Thyroid gland (tissue), 4 donors: Measurements from ENCODE around the gene HAS3. TPM values are rescaled to one million over a fixed set of nuclear protein-coding genes. Genes with fewer than 3 reads are reported as not detected.

ENCODE experiments used
- DNase-seq, 2 donors: peaks; one replicate each; pipeline ENCODE4 v3.0.0-alpha.2; 2019
- H3K27ac ChIP-seq, 3 donors: fragments of 200-600 bp; sonication (generic); 1 replicate in 2 of 3; 2 replicates in 1 of 3; pipeline ENCODE4 v1.5.1; 2016 to 2019; ENCODE audit warnings: mild to moderate bottlenecking in 1 of 3, moderate library complexity in 1 of 3
- H3K27me3 ChIP-seq: fragments of 200-600 bp; sonication (generic); one replicate; pipeline ENCODE4 v1.5.1; 2019
- H3K36me3 ChIP-seq, 2 donors: fragments of 200-600 bp; sonication (generic); one replicate each; pipeline ENCODE4 v1.5.1; 2016 to 2019
- H3K4me1 ChIP-seq, 2 donors: fragments of 200-600 bp; sonication (generic); one replicate each; pipeline ENCODE4 v1.5.1; 2017 to 2019
- H3K4me3 ChIP-seq, 3 donors: fragments of 200-600 bp; sonication (generic); replicated peaks in 1 of 3; 1 replicate in 2 of 3; 2 replicates in 1 of 3; pipeline ENCODE4 v1.5.1; 2016; ENCODE audit warnings: mild to moderate bottlenecking in 1 of 3
- H3K9me3 ChIP-seq: fragments of 200-600 bp; sonication (generic); one replicate; pipeline ENCODE4 v1.5.1; 2017
- POLR2A ChIP-seq, 2 donors: fragments of 450-650 bp; IDR thresholded peaks; one replicate each; pipeline ENCODE4 v1.6.1; 2017; ENCODE audit warnings: antibody characterized with exemption in 2 of 2, mild to moderate bottlenecking in 2 of 2, moderate library complexity in 1 of 2
- WGBS, 2 donors: methylation state at CpG; one replicate each; pipeline ENCODE4 v1.1.5; 2017; 5-methylcytosine and 5-hydroxymethylcytosine counted together
- intact Hi-C: fragments of 100-400 bp; cut with DNase I; formaldehyde crosslinking; loops from one replicate; pipeline ENCODE4 v1.15.1; 2023
- total RNA-seq, 4 donors: library from RNA; depleted of rRNA; stranded (reverse); fragments of >200 nt; gene quantifications; one replicate each; pipeline ENCODE4 v1.2.3, GENCODE V29; 2016
- TF ChIP-seq, protein P1 (sequence below), 6 experiments: fragments of 200-600 bp in 3 of 6; fragments of 450-650 bp in 3 of 6; sonication (generic) in 3 of 6; IDR thresholded peaks; one replicate each; pipeline ENCODE4 v1.5.1; 2016 to 2019; ENCODE audit warnings: antibody characterized with exemption in 6 of 6, mild to moderate bottlenecking in 2 of 6, inconsistent platforms in 1 of 6, moderate library complexity in 1 of 6

Gene HAS3
- total RNA-seq, 4 donors from 2014 or later: 3.5 to 9.1 (median 7.5) TPM

DNA sequence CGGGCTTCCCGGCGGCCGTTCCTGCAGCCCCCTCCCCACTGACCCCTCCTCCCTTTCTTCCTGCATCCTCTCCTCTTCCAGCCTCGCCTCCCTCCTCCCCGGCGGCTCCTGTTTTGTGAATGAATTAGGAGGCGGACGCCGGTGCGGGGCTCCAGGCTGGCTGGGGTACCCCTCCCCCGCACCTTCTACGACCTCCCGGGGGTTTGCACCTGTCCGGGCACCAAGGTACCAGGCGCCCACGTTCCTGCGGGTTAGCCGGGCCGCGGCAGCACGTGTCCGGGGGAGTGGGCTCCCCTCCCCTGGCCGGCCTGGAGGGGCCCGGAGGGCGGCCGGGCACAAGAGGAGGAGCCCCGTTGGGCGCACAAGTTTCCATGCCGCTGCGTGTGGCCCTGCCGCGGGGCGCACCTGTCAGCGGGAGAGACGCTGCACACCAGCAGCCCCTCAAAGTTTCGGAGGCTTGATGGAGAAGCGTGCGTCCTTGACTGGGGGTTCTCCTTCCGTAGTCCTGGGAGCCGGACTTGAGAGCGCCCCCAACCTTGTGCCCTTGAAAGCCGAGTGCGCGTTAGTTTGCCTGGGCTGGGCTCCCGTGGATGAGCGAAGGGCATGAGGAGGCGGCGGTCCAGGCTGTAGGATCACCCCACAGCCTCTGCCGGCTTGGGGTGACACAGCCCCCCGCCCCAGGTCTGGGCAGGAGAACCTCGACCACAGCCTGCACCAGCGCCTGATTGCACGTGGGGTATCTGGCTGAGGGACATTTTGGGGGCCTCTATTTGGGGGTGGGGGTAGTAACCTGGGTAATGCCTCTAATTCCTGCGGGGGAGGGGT is 1.2 kb downstream of the HAS3 start:
- Histone ChIP-seq H3K27ac (peak overlapping the region in 2 of 3 donors; percentile 28 to 60), H3K36me3 (peaks cover 0 to 6% of the 10 kb centered on the region in 2 donors), H3K9me3 (no peaks in the 10 kb centered on the region), H3K4me1 (peaks cover 41 to 43% of the 10 kb centered on the region in 2 donors), H3K4me3 (peak overlapping the region; percentile 18 to 64 (median 61)), H3K27me3 (no peaks in the 10 kb centered on the region)
- intact Hi-C loops: loop anchor here (5.0 kb wide), 1 partner anchor 204 kb away; no protein-coding TSS in a partner anchor
- WGBS, 2 donors: 3 to 4% methylated on average over 13 to 15 of the region's 55 CpGs
- peak in 1 of 2 donors; percentile 30 for DNase-seq
- TF ChIP-seq, protein P1, sequence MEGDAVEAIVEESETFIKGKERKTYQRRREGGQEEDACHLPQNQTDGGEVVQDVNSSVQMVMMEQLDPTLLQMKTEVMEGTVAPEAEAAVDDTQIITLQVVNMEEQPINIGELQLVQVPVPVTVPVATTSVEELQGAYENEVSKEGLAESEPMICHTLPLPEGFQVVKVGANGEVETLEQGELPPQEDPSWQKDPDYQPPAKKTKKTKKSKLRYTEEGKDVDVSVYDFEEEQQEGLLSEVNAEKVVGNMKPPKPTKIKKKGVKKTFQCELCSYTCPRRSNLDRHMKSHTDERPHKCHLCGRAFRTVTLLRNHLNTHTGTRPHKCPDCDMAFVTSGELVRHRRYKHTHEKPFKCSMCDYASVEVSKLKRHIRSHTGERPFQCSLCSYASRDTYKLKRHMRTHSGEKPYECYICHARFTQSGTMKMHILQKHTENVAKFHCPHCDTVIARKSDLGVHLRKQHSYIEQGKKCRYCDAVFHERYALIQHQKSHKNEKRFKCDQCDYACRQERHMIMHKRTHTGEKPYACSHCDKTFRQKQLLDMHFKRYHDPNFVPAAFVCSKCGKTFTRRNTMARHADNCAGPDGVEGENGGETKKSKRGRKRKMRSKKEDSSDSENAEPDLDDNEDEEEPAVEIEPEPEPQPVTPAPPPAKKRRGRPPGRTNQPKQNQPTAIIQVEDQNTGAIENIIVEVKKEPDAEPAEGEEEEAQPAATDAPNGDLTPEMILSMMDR (IDR thresholded peaks at IDR 0.05): no peak
- no peak for TF ChIP-seq POLR2A (IDR thresholded peaks at IDR 0.05)

DNA sequence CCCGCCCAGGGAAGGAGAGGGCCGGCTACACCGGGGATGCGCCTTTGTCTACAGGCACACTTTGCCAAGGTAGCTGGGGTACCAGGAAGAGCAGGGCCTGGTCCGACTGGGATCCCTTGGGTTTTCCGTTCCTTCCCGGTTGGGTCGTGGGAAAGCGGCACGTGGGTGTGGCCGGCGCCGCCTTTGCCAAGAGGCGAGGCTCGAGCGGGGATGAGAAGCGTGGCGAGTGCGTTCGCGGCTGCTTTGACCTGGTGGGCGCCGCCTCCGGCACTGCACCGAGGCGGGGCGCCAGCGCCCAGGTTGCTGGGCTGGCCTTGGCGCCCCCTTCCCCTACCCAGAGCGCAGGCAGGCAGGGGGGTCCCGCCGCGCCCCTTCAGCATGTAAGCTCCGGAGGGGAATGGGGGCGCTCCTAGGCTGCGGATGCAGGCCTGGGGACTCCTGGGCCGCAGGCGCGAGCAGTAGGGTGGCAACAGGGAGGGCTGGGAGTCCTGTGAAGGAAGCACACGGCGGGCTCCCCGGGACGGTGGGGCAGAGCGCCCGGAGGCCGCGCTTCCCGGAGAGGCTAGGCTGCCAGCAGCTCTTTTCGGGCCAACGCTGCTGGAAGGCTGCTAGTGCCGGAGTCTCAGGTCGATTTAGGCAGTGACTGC is 2.0 kb downstream of the HAS3 start:
- Histone ChIP-seq H3K4me1 (peaks cover 41 to 43% of the 10 kb centered on the region in 2 donors), H3K27me3 (no peaks in the 10 kb centered on the region), H3K4me3 (peak overlapping the region; percentile 18 to 64 (median 61)), H3K36me3 (peaks cover 0 to 6% of the 10 kb centered on the region in 2 donors), H3K27ac (peak overlapping the region in 2 of 3 donors; percentile 33 to 60), H3K9me3 (no peaks in the 10 kb centered on the region)
- DNase-seq: peak; percentile 60
- intact Hi-C loops: loop anchor here (5.0 kb wide), 1 partner anchor 205 kb away; no protein-coding TSS in a partner anchor
- 3% methylated on average over 15 to 16 of the region's 52 CpGs for WGBS, 2 donors
- peak in 1 of 2 donors; percentile 14 for TF ChIP-seq POLR2A (IDR thresholded peaks at IDR 0.05)
- TF ChIP-seq, protein P1 (IDR thresholded peaks at IDR 0.05): no peak

GRCh38 chr16:69108064-69108904 is 2.8 kb downstream of the HAS3 start:
- no peaks in the 10 kb centered on the region for H3K9me3 ChIP-seq
- WGBS, 2 donors: 37 to 56% methylated on average over 8 to 9 of the region's 9 CpGs
- intact Hi-C loops: loop anchor here (5.0 kb wide), 1 partner anchor 206 kb away; no protein-coding TSS in a partner anchor
- peak overlapping the region in 2 of 3 donors; percentile 46 to 60 for H3K27ac ChIP-seq
- peak overlapping the region in 1 of 3 donors; percentile 64 for H3K4me3 ChIP-seq
- peaks cover 0 to 8% of the 10 kb centered on the region in 2 donors for H3K36me3 ChIP-seq
- no peak for TF ChIP-seq POLR2A (IDR thresholded peaks at IDR 0.05)
- TF ChIP-seq, protein P1 (IDR thresholded peaks at IDR 0.05): no peak
- no peak for DNase-seq
- no peaks in the 10 kb centered on the region for H3K27me3 ChIP-seq
- peaks cover 39 to 47% of the 10 kb centered on the region in 2 donors for H3K4me1 ChIP-seq

GRCh38 chr16:69108905-69109252 is 3.4 kb downstream of the HAS3 start:
- TF ChIP-seq POLR2A (IDR thresholded peaks at IDR 0.05): no peak
- TF ChIP-seq, protein P1 (IDR thresholded peaks at IDR 0.05): no peak
- peak overlapping the region in 2 of 3 donors; percentile 46 to 60 for H3K27ac ChIP-seq
- intact Hi-C loops: loop anchor here (5.0 kb wide), 1 partner anchor 207 kb away; no protein-coding TSS in a partner anchor
- no peak for DNase-seq
- H3K4me1 ChIP-seq: peaks cover 39 to 47% of the 10 kb centered on the region in 2 donors
- no peaks in the 10 kb centered on the region for H3K27me3 ChIP-seq
- H3K9me3 ChIP-seq: no peaks in the 10 kb centered on the region
- H3K4me3 ChIP-seq: no peak overlapping the region
- WGBS, 2 donors: 85 to 91% methylated on average over 4 of the region's 4 CpGs
- H3K36me3 ChIP-seq: peaks cover under 1 to 11% of the 10 kb centered on the region in 2 donors
